Brain pericyte (primary cell): ENCODE results near the gene AHDC1.
"Not testable (repeated sequence)": the region's sequence is repeated elsewhere in the genome, so short reads cannot be mapped to it uniquely, and the experiment has no call there.

Source experiments
- DNase-seq: peaks from one replicate; pipeline ENCODE4 v3.0.0-alpha.2; 2012; ENCODE audit warnings: low read depth, low spot score

The AHDC1 gene

GRCh38 chr1:27549807-27550408 is 54.0 kb downstream of the AHDC1 start:
- DNase-seq = no peak

GRCh38 chr1:27548858-27549719 is 54.9 kb downstream of the AHDC1 start:
- DNase-seq = no peak

GRCh38 chr1:27548136-27548853 is 55.6 kb downstream of the AHDC1 start:
- DNase-seq = no peak

- no peak for DNase-seq
Observed at GRCh38 chr1:27547220-27548116, 56.5 kb downstream of the AHDC1 start.

GRCh38 chr1:27545876-27546275 is 58.1 kb downstream of the AHDC1 start:
- no peak for DNase-seq

- no peak for DNase-seq
Observed at GRCh38 chr1:27545271-27545670, 58.7 kb downstream of the AHDC1 start.

- DNase-seq = no peak
Observed at GRCh38 chr1:27544834-27545233, 59.1 kb downstream of the AHDC1 start.

GRCh38 chr1:27543284-27543683 is 60.7 kb downstream of the AHDC1 start:
- no peak for DNase-seq

GRCh38 chr1:27542463-27543273 is 61.3 kb downstream of the AHDC1 start:
- no peak for DNase-seq

GRCh38 chr1:27539901-27540861 is 63.8 kb downstream of the AHDC1 start:
- no peak for DNase-seq

- DNase-seq = no peak
Observed at GRCh38 chr1:27538793-27539192, 65.2 kb downstream of the AHDC1 start.

GRCh38 chr1:27538305-27538676 is 65.7 kb downstream of the AHDC1 start:
- DNase-seq = not testable (repeated sequence)

GRCh38 chr1:27536767-27537166 is 67.2 kb downstream of the AHDC1 start:
- DNase-seq = no peak

- no peak for DNase-seq
Observed at GRCh38 chr1:27536010-27536757, 67.8 kb downstream of the AHDC1 start.

- no peak for DNase-seq
Observed at GRCh38 chr1:27535386-27535785, 68.6 kb downstream of the AHDC1 start.

- DNase-seq = no peak
Observed at GRCh38 chr1:27531959-27532685, 71.8 kb downstream of the AHDC1 start.

GRCh38 chr1:27530192-27530591 is 73.8 kb downstream of the AHDC1 start:
- DNase-seq = no peak

- no peak for DNase-seq
Observed at GRCh38 chr1:27529704-27530018, 74.3 kb downstream of the AHDC1 start.
